HG02610 (cell line): ENCODE measurements around the gene SLCO1B3.
A peak's percentile ranks its signal among the peaks of the same experiment; 100 is the strongest.

Source experiments
- ATAC-seq: cut with Tn5 transposase; IDR thresholded peaks from one replicate; pipeline ENCODE4 v1.9.1; 2021; ENCODE audit warnings: mild to moderate bottlenecking, moderate library complexity; ENCODE audit not compliant: unreplicated experiment

SLCO1B3 gene

DNA sequence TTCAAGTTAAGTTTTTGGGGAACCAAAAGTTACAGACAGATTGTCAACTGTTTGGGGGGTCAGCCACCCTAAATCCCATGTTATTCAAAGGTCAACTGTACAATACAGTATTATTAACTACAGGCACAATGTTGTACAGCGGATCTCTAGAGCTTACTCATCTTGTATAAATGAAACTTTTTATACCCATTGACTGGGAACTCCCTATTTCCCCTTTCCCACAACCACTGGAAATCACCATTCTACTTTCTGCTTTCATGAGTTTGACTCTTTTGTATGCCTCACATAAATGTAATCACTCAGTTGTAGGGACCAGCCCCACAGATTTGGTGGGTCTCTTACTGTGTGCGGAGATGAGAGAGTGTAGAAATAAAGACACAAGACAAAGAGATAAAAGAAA lies 57.8 kb downstream of the SLCO1B3 start:
- ATAC-seq, result peak; percentile 52

DNA sequence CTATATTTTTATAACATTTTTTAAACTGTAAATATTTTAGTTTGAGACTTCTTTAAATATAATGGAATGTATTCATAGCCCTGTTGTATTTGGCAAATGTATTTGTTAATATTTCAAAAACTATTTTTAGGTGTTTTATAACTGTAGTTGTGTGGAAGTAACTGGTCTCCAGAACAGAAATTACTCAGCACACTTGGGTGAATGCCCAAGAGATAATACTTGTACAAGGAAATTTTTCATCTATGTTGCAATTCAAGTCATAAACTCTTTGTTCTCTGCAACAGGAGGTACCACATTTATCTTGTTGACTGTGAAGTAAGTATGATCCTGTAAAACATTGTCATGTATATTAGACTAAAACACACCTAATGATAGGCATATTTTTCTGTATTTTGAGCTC lies 72.8 kb downstream of the SLCO1B3 start:
- ATAC-seq, result no peak

GRCh38 chr12:20885116-20885515 lies 74.6 kb downstream of the SLCO1B3 start:
- no peak for ATAC-seq

DNA sequence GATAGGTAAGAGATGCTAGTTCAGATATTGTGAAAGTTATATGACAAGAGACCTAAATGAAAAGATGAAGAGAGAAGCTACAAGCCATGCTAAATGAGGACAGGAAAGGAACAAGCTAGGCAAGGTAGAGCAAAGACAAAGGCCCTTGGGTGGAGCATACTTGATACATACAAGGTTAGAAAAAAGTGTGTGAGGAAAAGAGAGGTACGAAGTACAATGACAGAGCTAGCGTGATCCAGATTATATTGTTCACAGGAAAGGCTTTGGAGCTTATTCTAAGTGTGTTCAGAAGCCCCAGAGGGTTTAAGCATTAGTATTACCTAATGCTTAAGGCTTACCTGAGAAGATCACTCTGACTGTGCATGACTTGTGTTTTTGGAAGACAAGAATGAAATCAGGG lies 75.0 kb downstream of the SLCO1B3 start:
- no peak for ATAC-seq

- ATAC-seq, result no peak
Observed at GRCh38 chr12:20917269-20917668, 106.8 kb downstream of the SLCO1B3 start.

DNA sequence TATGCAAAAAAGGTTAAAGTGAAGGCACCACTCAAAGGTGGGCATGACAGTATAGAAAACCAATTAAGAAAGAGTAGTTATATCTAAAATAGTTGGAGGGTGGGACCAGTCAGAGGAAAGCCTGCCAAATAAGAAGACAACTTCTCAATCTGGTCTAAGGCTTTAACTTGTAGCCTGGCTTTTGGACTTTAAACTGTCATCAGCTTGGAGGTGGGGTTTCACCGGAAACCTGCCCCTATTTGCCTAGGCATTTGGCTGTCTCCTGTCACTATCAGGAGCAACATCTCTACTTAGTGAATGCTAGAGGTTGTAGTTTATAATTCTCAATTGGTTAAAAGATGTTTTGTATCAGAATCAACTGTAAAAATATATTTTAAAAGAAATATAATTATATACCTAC lies 107.3 kb downstream of the SLCO1B3 start:
- ATAC-seq, result no peak

DNA sequence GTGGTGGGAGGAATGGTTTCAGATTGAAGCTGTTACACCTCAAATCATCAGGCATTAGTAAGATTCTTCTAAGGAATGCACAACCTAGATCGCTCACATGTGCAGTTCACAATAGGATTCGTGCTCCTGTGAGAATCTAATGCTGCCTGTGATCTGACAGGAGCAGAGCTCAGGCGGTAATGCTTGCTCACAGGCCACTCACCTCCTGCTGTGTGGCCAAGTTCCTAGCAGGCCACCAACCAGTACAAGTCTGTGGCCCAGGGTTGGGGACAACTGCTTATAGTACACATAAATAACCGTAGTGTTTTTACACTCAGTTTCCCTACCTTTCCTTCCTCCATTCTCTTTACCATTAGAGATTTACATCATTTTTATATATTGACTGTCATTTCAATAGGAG lies 121.4 kb downstream of the SLCO1B3 start:
- no peak for ATAC-seq

DNA sequence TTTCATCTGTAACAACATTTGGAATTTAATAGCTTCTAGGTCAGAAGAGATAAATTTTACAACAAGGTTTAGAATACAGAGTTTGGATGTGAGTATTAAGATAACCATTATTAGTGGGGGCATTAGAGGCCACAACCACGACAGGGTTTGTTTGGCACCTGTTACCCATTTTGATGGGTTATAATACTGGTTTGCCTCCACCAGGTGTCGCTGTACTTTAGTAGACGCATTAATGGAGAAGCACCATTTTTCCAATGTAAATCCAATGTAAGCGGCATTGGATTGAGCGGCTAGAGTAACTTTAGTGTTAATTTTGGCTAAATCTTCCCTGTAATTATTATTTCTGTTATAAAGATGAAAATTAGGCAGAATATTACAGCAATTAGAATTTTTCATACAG lies 136.2 kb downstream of the SLCO1B3 start:
- no peak for ATAC-seq

DNA sequence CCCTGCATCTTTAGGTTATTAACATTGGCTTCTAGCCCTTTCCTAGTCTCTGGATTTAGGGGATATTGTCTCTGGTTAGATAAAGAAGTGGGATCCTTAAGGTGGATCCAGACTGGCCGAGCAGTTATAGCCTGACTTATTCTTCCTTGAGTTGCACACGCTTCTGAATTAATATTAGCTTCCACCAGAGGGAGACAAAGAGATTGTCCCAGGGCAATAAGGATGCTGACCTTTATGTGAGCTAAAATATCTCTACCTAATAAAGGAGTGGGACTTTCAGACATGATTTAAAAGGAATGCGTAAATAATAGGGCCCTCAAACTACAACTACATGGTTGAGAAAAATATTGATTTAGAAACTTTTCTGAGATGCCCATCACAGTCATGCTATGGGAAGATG lies 139.7 kb downstream of the SLCO1B3 start:
- ATAC-seq, result peak; percentile 90

GRCh38 chr12:20963303-20963702 lies 152.8 kb downstream of the SLCO1B3 start:
- no peak for ATAC-seq

DNA sequence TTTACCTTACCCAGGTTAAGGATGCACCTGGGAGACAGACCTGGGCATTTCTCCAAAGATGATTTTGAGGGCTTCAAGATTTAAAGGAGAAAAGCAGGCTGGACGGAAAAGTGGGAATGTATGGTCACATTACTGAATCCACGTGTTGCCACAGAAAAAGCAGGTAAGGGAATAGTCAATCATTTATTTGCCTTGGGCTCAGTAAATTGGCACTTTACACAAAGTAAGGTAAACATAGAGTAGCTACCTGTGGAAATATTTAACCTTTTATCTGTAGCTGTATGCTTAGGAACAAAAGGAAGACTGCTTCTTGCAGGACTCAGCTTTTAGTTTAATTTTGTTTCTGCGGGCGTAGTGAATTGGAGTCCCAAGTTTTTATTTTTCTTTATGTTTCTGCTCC lies 153.3 kb downstream of the SLCO1B3 start:
- no peak for ATAC-seq
